Inflammatory macrophage treated with lipopolysaccharide for 4 hours (primary cell): ENCODE results near the gene GRK1.

Source experiments
- DNase-seq: peaks from one replicate; pipeline ENCODE4 v3.0.0-alpha.2; 2020

The GRK1 gene

DNA sequence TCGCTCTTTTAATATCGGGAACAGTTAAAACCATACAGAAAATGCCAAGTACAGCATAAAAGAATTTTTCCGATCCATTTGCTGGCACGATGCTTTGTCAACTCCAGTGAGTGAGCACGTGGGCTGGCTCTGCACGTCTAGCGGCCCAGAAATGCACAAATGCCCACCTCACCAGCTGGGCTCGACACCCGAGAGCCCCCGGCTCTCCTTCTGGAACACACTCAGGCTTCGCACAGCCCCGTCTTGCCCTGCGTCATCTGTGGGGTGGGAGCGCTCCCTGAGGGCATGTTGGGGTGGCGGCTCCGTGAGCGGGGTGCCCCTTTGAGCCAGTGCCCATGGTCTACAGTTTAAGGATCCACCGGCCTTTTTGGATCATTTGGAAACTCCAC, 33.5 kb upstream of the GRK1 start:
- DNase-seq: no peak

DNA sequence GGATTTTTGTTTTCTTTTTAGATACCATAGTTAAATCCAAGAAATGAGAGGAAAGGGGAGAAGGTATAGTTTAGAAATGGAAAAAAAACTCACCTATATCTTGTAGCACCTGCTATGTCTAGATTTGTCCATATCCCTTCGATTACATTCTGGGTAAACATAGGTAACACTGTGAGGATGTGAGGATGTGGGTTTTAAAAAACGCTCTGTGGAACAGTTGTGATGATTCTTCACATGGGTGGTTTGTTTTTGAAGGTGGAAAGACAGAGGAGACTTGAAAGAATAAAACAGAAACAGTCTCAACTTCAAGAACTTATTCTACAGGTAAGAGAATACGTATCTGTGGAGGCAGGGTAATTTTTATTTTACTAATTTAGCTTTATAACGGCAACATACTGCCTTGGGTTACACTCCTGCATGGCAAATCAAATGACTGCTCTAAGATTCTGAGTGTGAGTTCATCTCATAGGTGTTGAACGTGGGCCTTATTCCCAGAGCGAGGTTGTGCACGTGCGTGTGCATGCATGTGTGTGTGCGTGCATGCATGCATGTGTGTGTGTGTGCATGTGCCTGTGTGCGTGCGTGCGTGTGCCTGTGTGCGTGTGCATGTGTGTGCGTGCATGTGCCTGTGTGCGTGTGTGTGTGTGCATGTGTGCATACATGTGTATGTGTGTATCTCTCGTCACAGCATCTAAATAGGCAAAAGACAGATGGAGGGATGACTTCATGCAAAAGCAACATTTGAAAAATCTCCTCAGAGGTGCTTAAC, 32.6 kb upstream of the GRK1 start:
- DNase-seq: no peak

DNA sequence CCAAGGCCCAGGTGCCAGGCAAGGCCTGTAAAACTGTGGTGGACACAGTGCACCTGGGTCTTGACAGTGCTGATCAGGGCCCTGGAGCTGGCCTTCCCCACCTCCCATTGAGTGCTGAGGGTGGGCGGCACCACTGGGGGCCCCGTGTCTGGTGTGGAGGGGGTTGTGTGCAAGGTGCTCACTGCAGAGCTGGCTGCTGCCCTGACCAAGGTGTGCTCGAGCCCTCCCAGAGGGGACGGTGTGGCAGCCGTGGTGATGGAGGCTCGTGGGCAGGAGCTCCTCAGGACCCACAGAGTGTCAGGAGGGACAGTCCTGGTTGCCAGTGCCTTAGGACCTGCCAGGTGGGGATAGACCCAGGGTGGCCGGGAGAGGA, 32.0 kb upstream of the GRK1 start:
- DNase-seq: no peak

DNA sequence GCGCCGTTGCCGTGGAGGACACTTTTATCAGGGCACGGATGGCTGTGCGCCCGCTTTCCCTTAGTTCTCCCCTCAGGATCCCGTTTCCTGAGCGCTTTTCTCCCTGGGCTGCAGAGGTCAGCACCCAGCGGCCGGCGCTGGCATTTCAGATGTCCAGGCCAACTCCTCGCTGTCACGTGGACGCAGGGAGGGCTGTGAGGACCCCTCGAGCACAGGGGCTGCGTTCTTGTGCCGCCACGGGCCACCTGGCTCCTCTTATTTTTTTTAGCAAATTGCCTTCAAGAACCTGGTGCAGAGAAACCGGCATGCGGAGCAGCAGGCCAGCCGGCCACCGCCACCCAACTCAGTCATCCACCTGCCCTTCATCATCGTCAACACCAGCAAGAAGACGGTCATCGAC, 31.3 kb upstream of the GRK1 start:
- DNase-seq: no peak

DNA sequence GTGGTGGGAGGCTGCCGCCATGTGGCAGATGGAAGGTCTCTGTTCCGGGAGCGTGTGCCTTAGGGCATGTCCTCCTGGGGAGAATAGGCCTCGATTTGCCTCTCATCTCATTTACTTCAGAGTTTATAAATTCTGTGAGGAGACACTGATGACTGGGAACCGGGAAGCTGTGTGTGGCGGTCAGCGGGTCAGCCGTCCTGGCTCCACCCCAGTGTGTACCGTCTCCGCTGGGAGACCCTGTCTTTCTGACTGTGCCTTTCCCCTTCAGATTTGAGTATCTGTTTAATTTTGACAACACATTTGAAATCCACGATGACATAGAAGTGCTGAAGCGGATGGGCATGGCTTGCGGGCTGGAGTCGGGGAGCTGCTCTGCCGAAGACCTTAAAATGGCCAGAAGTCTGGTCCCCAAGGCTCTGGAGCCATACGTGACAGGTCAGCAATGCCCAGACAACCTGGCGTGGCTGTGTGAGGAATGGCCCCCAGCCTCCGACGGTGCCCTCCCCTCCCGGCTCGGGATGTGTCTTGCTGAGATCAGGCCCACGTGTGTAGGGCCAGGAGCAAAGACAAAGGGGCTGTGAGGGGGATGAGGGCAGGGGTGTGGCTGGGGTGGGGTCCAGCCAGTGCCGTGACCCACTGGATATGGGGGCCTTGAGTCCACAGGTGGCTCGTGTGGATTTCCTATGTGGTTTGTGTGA, 30.6 kb upstream of the GRK1 start:
- DNase-seq: no peak

DNA sequence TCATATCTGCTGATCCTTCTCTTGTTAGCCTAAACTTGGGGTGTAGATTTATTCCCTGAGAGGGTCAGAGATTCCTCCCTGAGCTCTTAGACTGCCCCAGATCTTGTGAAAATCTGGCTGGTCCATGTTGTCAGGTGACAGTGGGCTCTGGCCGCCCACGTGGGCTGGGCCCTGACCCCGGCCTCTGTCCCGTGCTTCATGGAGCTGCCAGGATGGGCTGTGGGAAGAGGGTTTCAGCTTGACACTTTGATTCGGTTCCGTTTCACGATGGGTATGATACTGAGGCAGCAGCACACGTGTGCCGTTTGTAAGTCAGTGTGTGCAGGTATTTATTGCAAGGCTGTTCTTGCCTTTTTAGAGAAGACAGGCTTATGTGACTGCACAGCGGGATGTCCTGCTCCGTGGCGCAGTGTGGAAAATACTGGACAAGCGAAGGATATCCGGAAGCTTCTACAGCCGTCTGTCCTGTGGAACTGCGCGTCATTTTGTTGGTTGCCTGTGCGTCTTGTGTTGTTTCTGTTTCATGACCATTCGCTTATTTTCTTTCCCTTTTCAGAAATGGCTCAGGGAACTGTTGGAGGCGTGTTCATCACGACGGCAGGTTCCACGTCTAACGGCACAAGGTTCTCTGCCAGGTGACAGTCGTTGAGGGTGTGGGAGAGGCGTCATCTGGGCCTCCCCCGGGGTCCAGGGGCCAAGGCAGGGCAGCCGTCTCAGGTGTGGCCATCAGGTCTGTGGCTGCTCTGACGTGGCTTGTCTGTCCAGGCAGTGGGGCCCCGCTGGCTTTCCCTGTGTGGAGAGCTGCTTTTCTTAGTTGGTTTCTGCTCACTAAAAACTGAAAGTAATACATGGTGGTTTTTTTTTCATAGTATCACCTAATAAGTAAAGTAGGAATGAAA, 29.5 kb upstream of the GRK1 start:
- DNase-seq: no peak

DNA sequence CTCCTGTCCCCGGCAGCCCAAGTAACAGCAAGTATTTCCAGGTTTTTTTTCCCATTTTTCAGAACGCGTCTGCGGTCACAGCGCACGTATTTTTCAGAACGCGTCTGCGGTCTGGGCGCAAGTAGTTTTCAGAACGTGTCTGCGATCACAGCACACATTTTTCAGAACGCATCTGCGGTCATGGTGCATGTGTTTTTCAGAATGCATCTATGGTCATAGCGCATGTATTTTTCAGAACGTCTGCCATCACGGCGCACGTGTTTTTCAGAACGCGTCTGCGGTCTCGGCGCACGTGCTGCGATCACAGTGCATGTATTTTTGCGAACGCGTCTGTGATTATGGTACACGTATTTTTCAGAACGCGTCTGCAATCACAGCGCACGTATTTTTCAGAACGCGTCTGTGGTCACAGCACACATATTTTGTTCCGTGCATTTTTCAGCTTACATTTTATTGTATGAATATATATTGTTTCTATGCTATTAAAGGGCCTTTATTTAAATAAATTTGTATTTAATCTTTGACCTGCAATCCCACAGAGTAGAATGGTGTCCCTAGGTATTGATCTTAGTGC, 28.8 kb upstream of the GRK1 start:
- no peak for DNase-seq

DNA sequence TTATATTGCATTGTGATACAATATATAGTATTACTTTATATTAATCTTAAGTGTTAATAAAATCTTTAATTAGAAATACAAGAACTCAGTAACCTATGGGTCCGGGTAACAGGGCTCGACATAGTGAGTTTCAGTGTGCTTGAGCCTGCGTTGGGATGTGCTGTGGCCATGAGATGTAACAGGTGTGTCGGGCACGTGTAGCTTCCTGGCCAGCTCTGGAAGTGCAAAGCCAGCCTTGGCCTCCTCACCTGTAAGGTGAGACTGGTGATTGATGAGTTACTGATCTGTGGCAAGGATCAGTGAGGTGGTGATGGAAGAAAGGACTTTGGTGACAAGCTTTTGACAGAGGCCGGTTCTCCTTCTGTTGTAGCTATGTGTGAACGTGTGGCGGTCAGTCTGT, 28.2 kb upstream of the GRK1 start:
- DNase-seq: no peak

DNA sequence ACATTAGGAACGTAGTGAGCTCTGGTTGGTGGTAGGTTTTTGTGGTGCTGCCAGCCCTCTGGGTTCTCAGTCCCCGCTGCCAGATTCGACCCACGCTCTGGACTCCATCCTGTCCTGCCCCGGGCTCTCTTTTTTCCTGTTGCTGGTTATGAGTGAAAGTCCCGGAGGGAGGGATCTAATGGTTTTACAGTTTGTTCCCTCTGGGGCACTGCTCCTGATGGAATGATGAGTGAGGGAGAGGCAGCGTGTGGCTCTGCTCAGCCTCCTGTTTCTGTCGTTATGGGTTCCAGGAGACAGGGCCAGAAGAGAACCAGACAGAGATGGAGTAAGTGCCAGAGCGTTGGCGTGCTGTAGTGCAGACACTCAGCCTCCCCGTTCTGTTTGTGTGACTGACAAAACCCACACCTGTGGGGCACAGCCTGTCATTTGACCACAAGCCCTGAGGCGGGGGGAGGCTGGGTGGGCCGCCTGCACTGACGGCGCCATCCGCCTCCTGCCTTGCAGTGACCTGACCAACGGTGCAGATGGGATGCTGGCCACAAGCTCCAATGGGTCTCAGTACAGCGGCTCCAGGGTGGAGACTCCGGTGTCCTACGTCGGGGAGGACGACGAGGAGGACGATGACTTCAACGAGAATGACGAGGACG, 27.3 kb upstream of the GRK1 start:
- no peak for DNase-seq

DNA sequence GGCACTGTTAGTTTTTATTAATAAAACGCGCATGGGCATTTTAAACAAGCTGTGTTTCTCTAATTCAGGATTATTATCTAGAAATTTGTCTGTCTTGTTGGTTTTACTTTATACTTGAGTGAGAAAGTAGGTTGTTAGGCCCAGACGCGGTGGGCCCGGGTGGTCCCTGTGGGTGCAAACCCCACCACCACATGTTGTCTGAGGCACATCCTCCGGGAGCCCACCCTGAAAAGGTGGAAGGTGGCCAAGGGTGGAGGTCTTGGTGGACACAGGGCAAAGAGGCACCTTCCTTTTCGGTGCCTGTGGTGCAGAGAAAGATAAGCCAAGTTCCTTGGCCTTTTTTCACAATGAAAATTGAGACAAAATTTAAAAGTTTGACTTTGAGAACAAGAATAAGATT, 25.6 kb upstream of the GRK1 start:
- no peak for DNase-seq

DNA sequence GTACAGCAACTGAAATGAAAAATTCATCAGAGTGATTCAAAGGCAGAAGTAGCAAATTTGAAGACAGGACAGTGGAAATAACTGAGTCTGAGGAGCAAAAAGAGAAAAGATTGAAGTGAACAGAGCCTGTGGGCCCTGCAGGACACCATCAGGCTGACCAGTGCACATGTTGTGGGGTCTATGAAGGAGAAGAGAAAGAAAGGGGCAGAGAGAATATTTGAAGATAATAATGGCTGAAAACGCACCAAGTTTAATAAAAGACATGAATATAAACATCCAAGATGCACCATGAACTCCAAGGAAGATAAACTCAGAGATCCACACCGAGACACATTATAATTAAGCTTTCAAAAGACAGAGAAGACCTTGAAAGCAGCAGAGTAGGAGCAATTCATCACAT, 24.5 kb upstream of the GRK1 start:
- DNase-seq: no peak

DNA sequence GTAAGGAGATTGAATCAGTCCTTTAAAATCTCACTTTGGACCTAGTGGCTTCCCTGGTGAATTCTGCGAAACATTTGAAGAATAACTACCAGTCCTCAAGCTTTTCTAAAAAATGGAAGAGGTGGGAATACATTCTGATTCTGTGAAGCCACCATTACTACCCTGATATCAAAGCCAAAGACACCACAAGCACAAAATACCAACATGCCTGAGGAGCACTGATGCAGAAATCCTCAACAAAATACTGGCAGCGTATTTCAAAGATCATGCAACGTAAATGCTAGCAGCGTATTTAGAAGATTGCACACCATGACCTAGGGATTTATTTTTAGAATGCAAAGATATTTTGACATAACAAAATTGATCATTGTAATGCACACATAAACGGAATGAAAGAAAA, 23.4 kb upstream of the GRK1 start:
- DNase-seq: no peak

DNA sequence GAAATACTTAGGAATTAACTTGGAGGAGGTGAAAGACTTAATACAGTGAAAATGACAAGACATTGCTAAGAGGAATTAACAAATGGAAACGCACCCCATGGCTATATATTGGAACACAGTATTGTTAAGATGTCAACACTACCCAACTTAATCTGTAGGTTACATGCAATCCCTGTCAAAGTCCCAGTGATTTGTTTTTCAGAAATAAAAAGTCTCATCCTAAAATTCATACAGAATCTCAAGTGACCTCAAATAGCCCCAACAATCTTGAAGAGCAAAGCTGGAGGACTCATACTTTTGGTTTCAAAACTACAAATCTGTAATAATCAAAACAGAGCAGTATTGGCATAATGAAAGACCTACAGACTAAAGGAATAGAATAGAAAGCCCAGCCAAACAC, 22.2 kb upstream of the GRK1 start:
- DNase-seq: no peak

DNA sequence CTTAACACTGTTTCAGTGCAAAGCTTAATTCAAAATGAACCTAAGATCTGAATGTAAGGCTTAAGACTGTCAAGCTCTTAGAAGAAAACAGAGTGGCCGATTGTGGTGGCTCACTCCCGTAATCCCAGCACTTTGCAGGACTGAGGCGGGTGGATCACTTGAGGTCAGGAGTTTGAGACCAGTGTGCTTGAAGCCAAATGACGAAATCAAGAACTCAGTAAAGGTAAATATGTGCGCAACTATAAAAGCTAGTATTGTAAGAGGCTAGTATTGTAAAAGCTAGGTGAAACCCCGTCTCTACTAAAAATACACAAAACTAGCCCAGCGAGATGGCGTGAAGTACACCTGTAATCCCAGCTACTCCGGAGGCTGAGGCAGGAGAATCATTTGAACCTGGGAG, 21.7 kb upstream of the GRK1 start:
- no peak for DNase-seq

DNA sequence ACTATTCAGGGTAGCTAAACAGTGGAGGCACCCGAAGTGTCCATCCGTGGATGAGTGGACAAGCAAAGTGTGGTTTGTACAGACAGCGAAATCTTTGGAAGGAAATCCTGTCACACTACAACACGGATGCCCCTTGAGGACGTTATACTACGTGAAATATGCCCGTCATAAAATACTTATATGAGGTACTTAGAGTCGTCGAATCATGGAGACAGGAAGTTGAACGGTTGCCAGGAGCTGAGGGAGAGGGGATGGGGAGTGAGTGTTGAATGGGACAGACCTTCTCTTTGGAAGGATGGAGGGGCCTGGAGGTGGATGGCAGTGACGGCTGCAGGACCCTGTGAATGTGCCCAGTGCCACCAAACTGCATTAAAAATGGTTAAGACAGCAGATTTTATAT, 20.6 kb upstream of the GRK1 start:
- DNase-seq: no peak

DNA sequence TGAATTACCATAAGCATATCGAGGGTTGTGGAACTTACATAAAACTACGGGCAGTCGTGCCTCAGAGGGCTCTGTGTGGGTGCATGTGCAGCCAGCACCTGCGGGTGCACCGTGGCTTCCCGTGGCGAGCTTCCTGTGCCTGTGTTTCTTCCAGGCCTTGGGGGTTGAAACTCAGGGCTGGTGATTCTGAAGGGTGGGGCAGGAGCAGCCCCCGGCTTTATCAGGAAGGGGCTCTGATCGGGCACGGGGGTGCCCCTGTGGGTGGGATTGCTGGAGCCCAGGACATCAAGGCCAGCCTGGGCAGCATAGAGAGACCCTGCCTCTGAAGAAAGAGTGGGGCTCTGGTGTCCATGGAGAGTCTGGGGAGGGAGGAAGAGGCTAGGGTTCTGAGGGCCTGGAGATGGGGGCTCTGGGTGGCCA, 20.1 kb upstream of the GRK1 start:
- DNase-seq: no peak

DNA sequence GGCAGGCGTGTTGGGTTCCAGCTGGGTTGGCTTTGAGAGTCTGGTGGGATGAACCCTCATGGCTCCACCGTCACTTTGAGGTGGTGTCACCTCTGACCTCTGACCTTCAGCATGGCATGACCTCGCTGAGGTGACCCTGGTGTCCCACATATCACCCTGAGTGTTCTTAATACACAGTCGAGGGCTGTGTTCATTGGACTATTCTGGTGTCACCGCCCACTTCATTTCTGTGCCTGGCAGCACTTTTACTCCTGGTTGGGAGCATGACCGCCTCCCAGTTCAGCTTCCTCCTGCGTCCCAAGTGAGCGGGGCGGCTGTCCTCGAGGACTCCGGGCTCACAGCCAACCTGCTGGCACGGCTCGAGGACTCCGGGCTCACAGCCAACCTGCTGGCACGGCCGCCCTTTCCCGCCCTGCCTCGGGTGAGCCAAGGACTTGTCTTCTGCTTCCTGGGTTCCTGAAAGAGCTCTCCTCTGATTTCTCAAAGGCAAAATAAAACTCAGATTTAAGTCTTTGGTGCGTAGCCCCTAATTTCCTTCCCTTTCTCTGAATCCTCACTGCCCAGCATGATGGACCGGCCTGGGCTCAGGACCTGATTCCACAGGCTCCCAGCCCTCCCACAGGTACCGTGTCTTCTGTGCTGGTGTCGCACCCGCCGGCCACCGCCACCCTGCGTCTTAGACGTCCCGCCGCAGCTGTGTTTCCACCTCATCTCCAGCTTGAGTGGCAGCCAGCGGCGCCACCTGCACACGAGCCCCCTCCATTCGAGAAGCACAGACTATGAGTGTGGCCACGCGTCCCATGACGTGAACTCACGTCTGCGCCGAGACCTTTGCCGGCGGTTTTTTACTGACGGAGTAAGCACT, 19.4 kb upstream of the GRK1 start:
- DNase-seq: no peak

DNA sequence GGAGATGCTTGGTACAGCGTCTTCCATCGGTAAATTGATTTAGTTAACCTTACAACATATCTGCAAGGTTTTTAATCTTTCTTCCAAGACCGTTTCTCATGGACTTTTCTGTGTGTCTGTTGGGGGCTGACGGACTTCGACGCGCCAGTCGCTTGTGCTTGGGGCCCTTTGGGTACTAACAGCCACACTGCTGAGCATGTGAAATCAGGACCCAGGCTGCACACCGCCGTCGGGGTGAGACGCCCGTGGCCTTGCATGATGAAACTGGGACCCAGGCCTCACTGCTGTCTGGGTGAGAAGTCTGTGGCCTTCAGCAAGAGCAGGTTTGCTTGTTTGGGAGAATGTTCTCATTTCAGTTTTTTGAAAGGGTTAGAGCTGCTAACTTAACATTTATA, 18.8 kb upstream of the GRK1 start:
- no peak for DNase-seq

DNA sequence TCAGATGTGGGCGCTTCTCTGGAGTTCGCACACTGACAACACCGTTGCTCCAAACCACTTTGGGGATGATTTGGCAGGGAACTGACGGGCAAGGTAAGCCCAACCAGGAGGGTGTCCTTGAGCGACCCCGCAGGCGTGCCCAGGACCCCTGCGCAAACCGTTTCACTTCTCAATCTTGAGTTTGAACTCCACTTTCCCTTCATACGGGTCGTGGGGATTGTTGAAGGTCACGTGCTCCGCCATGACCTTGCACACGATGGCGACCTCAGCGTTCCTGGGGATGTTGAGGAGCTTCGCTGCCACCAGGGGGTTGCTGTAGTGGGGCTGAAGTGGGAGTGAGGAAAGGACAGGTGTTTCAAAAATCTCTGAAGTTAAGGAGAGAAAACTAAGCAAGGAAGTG, 17.8 kb upstream of the GRK1 start:
- DNase-seq: no peak

DNA sequence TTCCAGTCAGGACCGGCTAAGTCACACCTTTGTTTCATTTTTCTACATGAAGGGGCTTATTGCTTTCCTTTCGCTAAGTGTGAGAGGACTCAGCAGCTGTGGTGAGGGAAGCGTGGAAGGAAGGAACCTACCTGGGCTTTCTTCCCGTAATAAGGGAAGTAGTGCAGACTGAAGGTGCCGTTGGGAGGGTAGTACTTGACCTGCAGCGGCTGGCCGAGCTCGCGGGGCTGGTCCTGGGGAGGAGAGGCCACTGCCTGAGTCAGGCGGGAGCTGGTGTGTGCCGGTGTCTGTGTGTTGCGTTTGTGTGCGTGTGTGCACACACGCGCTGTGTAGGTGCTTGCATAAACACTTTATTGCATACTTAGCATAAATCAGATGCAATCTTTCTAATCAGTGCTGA, 16.7 kb upstream of the GRK1 start:
- DNase-seq: no peak

DNA sequence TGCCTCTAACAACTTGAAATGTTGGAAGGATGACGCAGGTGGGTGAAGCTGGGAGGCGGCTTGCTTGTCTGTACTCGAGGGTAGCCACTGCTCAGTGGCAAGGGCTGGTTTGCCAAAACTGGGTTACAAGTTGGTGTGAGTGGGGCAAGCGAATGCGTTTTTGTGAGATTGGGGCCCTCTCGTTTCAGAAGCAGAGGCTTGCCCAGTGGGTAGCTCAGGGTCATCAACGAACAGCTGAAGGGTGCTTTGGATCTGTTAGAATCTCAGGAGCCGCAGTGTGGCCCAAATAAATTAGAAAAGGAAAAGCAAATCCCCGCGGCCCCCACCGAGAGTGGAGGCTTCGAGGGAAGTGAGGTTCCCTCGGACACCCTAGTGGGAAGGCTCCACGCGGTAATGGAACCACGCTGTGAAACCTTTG, 16.3 kb upstream of the GRK1 start:
- DNase-seq: no peak
